Ishikawa (cell line): ENCODE data around the gene TMEM256.

Experiments used
- CEBPB ChIP-seq: IDR thresholded peaks from 2 replicates; pipeline ENCODE4 v1.6.1; 2012
- CREB1 ChIP-seq: IDR thresholded peaks from 2 replicates; pipeline ENCODE4 v1.6.1; 2012; ENCODE audit warnings: low read depth
- EGR1 ChIP-seq: IDR thresholded peaks from 2 replicates; pipeline ENCODE4 v1.6.1; 2012
- EP300 ChIP-seq: IDR thresholded peaks from 2 replicates; pipeline ENCODE4 v1.6.1; 2012; ENCODE audit warnings: borderline replicate concordance
- RAD21 ChIP-seq: IDR thresholded peaks from 2 replicates; pipeline ENCODE4 v1.6.1; 2012; ENCODE audit warnings: low read depth
- TAF1 ChIP-seq: IDR thresholded peaks from 2 replicates; pipeline ENCODE4 v1.6.1; 2012; ENCODE audit warnings: low read depth, mild to moderate bottlenecking
- TEAD4 ChIP-seq: IDR thresholded peaks from 2 replicates; pipeline ENCODE4 v1.6.1; 2012
- YY1 ChIP-seq: IDR thresholded peaks from 2 replicates; pipeline ENCODE4 v1.6.1; 2012; ENCODE audit warnings: low read depth
- ZBTB7A ChIP-seq: IDR thresholded peaks from 2 replicates; pipeline ENCODE4 v1.6.1; 2012; ENCODE audit warnings: low read depth
- TF ChIP-seq, protein P1 (sequence below): IDR thresholded peaks from 2 replicates; pipeline ENCODE4 v1.6.1; 2012
- TF ChIP-seq, protein P2 (sequence below): IDR thresholded peaks from 2 replicates; pipeline ENCODE4 v1.6.1; 2012; ENCODE audit warnings: low read depth, mild to moderate bottlenecking
- TF ChIP-seq, protein P3 (sequence below): IDR thresholded peaks from 2 replicates; pipeline ENCODE4 v1.6.1; 2012

DNA sequence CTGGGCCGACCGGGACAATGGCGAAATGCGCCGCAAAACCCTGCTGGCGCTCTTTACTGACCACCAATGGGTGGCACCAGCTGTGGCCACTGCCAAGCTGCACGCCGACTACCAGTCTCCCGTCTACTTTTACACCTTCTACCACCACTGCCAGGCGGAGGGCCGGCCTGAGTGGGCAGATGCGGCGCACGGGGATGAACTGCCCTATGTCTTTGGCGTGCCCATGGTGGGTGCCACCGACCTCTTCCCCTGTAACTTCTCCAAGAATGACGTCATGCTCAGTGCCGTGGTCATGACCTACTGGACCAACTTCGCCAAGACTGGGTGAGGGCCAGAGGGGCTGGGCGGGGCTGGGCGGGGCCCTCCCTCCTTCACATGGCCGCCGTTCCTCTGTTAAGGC, 11.9 kb upstream of the TMEM256 start:
- no peak for TF ChIP-seq TAF1
- no peak for TF ChIP-seq YY1
- TF ChIP-seq, protein P1, sequence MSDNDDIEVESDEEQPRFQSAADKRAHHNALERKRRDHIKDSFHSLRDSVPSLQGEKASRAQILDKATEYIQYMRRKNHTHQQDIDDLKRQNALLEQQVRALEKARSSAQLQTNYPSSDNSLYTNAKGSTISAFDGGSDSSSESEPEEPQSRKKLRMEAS = no peak
- TF ChIP-seq, protein P2, sequence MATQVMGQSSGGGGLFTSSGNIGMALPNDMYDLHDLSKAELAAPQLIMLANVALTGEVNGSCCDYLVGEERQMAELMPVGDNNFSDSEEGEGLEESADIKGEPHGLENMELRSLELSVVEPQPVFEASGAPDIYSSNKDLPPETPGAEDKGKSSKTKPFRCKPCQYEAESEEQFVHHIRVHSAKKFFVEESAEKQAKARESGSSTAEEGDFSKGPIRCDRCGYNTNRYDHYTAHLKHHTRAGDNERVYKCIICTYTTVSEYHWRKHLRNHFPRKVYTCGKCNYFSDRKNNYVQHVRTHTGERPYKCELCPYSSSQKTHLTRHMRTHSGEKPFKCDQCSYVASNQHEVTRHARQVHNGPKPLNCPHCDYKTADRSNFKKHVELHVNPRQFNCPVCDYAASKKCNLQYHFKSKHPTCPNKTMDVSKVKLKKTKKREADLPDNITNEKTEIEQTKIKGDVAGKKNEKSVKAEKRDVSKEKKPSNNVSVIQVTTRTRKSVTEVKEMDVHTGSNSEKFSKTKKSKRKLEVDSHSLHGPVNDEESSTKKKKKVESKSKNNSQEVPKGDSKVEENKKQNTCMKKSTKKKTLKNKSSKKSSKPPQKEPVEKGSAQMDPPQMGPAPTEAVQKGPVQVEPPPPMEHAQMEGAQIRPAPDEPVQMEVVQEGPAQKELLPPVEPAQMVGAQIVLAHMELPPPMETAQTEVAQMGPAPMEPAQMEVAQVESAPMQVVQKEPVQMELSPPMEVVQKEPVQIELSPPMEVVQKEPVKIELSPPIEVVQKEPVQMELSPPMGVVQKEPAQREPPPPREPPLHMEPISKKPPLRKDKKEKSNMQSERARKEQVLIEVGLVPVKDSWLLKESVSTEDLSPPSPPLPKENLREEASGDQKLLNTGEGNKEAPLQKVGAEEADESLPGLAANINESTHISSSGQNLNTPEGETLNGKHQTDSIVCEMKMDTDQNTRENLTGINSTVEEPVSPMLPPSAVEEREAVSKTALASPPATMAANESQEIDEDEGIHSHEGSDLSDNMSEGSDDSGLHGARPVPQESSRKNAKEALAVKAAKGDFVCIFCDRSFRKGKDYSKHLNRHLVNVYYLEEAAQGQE = no peak
- no peak for TF ChIP-seq TEAD4
- no peak for TF ChIP-seq EGR1
- no peak for TF ChIP-seq EP300
- TF ChIP-seq RAD21 = no peak
- no peak for TF ChIP-seq CREB1
- TF ChIP-seq, protein P3, sequence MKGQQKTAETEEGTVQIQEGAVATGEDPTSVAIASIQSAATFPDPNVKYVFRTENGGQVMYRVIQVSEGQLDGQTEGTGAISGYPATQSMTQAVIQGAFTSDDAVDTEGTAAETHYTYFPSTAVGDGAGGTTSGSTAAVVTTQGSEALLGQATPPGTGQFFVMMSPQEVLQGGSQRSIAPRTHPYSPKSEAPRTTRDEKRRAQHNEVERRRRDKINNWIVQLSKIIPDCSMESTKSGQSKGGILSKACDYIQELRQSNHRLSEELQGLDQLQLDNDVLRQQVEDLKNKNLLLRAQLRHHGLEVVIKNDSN = no peak
- no peak for TF ChIP-seq ZBTB7A
- no peak for TF ChIP-seq CEBPB
